Testis (tissue), 2 donors: ENCODE measurements around the gene TSPAN19.

ENCODE experiments used
- POLR2A ChIP-seq: fragments of 450-650 bp; IDR thresholded peaks from one replicate; pipeline ENCODE4 v1.6.1; 2017; ENCODE audit warnings: antibody characterized with exemption, mild to moderate bottlenecking, moderate library complexity
- TF ChIP-seq, protein P1 (sequence below), 3 experiments: fragments of 450-650 bp in 2 of 3; fragments of 200-600 bp in 1 of 3; sonication (generic) in 1 of 3; IDR thresholded peaks; one replicate each; pipeline ENCODE4 v1.5.1; 2016 to 2019; ENCODE audit warnings: antibody characterized with exemption in 3 of 3, mild to moderate bottlenecking in 2 of 3, moderate library complexity in 1 of 3

DNA sequence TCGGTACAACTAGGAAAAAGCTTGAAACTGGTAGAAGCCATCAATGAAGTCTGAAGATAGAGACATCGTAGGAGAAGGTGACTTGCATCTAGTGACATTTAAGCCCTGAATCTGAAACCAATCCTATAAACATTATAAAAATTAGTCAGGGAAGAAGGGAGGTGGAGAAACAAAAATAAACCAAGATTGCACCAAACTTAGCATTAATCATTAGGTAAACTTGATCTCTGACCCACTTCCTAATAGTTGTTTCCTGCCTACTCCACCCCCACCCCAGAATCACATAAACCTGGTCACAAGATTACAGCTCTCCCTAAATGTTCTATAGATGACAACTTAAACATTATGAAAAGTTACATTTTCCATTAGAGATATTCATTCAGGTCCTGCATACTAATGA, 40.4 kb downstream of the TSPAN19 start:
- TF ChIP-seq, protein P1, sequence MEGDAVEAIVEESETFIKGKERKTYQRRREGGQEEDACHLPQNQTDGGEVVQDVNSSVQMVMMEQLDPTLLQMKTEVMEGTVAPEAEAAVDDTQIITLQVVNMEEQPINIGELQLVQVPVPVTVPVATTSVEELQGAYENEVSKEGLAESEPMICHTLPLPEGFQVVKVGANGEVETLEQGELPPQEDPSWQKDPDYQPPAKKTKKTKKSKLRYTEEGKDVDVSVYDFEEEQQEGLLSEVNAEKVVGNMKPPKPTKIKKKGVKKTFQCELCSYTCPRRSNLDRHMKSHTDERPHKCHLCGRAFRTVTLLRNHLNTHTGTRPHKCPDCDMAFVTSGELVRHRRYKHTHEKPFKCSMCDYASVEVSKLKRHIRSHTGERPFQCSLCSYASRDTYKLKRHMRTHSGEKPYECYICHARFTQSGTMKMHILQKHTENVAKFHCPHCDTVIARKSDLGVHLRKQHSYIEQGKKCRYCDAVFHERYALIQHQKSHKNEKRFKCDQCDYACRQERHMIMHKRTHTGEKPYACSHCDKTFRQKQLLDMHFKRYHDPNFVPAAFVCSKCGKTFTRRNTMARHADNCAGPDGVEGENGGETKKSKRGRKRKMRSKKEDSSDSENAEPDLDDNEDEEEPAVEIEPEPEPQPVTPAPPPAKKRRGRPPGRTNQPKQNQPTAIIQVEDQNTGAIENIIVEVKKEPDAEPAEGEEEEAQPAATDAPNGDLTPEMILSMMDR (IDR thresholded peaks at IDR 0.05), result no peak
- TF ChIP-seq POLR2A, result no peak
